ENCODE data around the gene EPB41L5.

DNA sequence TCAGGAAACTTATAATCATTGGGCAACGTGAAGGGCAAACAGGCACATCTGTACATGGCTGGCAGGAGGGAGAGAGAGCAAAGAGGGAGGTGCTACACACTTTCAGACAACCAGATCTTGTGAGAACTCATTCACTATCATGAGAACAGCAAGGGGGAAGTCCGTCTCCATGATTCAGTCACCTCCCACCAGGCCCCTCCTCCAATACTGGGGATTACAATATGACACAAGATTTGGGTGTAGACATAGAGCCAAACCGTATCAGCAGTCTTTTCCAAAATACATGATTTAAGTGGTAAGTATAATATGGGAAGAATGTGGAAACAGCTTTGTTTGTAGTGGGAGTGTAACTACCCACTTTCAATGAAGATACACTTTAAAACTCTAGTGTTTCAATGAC is 65.0 kb downstream of the EPB41L5 start:
- TF ChIP-seq EP300 (IDR thresholded peaks at IDR 0.05) = no peak
- TF ChIP-seq, protein P1, sequence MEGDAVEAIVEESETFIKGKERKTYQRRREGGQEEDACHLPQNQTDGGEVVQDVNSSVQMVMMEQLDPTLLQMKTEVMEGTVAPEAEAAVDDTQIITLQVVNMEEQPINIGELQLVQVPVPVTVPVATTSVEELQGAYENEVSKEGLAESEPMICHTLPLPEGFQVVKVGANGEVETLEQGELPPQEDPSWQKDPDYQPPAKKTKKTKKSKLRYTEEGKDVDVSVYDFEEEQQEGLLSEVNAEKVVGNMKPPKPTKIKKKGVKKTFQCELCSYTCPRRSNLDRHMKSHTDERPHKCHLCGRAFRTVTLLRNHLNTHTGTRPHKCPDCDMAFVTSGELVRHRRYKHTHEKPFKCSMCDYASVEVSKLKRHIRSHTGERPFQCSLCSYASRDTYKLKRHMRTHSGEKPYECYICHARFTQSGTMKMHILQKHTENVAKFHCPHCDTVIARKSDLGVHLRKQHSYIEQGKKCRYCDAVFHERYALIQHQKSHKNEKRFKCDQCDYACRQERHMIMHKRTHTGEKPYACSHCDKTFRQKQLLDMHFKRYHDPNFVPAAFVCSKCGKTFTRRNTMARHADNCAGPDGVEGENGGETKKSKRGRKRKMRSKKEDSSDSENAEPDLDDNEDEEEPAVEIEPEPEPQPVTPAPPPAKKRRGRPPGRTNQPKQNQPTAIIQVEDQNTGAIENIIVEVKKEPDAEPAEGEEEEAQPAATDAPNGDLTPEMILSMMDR (IDR thresholded peaks at IDR 0.05) = no peak
